BLaER1 treated with 17β-estradiol and CSF1 and Interleukin-3, amounts not matched to agents 10 nM and 100 nM (cell line): ENCODE data around the gene TFCP2.
"Not testable (repeated sequence)": the region's sequence is repeated elsewhere in the genome, so short reads cannot be mapped to it uniquely, and the experiment has no call there.

Experiments
- H3K27ac ChIP-seq, 11 experiments: shearing (Covaris generic); formaldehyde crosslinking; 2 replicates each; pipeline ENCODE4 v1.8.1; 2022
- H3K27me3 ChIP-seq, 11 experiments: shearing (Covaris generic); formaldehyde crosslinking; 2 replicates each; pipeline ENCODE4 v1.8.1; 2022
- H3K36me3 ChIP-seq, 11 experiments: shearing (Covaris generic); formaldehyde crosslinking; 2 replicates each; pipeline ENCODE4 v1.8.1; 2022
- H3K4me1 ChIP-seq, 10 experiments: shearing (Covaris generic); formaldehyde crosslinking; 2 replicates each; pipeline ENCODE4 v1.8.1; 2022
- H3K4me2 ChIP-seq, 11 experiments: shearing (Covaris generic); formaldehyde crosslinking; 2 replicates each; pipeline ENCODE4 v1.8.1; 2022
- H3K4me3 ChIP-seq, 10 experiments: shearing (Covaris generic); formaldehyde crosslinking; 2 replicates each; pipeline ENCODE4 v1.8.1; 2022
- H3K9ac ChIP-seq, 11 experiments: shearing (Covaris generic); formaldehyde crosslinking; 2 replicates each; pipeline ENCODE4 v1.8.1; 2022
- H3K9me3 ChIP-seq, 11 experiments: shearing (Covaris generic); formaldehyde crosslinking; replicated peaks in 1 of 11; 2 replicates each; pipeline ENCODE4 v1.8.1; 2022
- H4K20me1 ChIP-seq, 11 experiments: shearing (Covaris generic); formaldehyde crosslinking; 2 replicates each; pipeline ENCODE4 v1.8.1; 2022
- Cebpa-rat ChIP-seq, 11 experiments: shearing (Covaris generic); IDR thresholded peaks; 2 replicates each; pipeline ENCODE4 v1.8.1; 2022

Gene TFCP2

DNA sequence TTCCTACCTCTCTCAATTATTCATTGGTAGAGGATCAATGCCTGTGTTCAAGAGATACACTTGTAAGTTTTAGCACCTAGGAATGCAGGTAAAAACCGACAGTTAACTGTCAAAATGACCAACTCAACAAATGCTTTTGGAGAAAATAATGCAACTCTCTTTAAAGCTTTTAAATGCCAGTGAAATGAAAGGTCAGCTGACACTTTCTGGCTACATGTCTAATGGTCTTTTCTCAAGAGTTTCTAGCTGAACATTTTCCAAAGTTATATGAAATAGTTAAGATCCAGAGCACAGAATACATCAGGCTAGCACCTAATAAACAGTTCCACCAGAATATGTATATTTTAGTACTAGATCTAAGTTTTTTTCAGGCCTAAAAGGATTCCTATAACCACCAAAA, 91.5 kb downstream of the TFCP2 start:
- Histone ChIP-seq H3K9ac (0 out of 22 replicates have a peak overlapping the region, but pooled peaks of 2 of the 11 experiments have one; percentile 94), H3K9me3 (no peaks in the 10 kb centered on the region), H4K20me1 (peaks cover 16 to 61% (median 45%) of the 10 kb centered on the region in 11 experiments; a peak in 20 of 22 replicates), H3K36me3 (peaks cover 0 to 39% (median 13%) of the 10 kb centered on the region in 11 experiments; a peak in 17 of 22 replicates), H3K4me1 (peaks cover 12 to 41% (median 22%) of the 10 kb centered on the region in 10 experiments), H3K27ac (no peak overlapping the region), H3K4me2 (peak overlapping the region in 10 of 11 experiments; percentile 83 to 100 (median 92); a peak in 19 of 22 replicates), H3K27me3 (no peaks in the 10 kb centered on the region), H3K4me3 (no peak overlapping the region)
- TF ChIP-seq Cebpa-rat (IDR thresholded peaks at IDR 0.05): no peak

GRCh38 chr12:51080136-51080535, 92.8 kb downstream of the TFCP2 start:
- Histone ChIP-seq H3K4me2 (no peak overlapping the region), H3K9ac (no peak overlapping the region), H3K9me3 (no peaks in the 10 kb centered on the region), H3K36me3 (peaks cover 11 to 52% (median 26%) of the 10 kb centered on the region in 11 experiments), H3K4me1 (peaks cover 12 to 38% (median 20%) of the 10 kb centered on the region in 10 experiments), H3K27me3 (no peaks in the 10 kb centered on the region), H3K4me3 (no peak overlapping the region), H3K27ac (no peak overlapping the region), H4K20me1 (peaks cover 26 to 74% (median 56%) of the 10 kb centered on the region in 11 experiments; a peak in 20 of 22 replicates)
- TF ChIP-seq Cebpa-rat (IDR thresholded peaks at IDR 0.05): no peak

DNA sequence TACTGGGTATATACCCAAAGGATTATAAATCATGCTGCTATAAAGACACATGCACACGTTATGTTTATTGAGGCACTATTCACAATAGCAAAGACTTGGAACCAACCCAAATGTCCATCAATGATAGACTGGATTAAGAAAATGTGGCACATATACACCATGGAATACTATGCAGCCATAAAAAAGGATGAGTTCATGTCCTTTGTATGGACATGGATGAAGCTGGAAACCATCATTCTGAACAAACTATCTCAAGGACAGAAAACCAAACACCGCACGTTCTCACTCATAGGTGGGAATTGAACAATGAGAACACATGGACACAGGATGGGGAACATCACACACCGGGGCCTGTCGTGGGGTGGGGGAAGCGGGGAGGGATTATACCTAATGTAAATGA, 94.1 kb downstream of the TFCP2 start:
- not testable (repeated sequence) for H3K4me2 ChIP-seq, H3K27ac ChIP-seq

DNA sequence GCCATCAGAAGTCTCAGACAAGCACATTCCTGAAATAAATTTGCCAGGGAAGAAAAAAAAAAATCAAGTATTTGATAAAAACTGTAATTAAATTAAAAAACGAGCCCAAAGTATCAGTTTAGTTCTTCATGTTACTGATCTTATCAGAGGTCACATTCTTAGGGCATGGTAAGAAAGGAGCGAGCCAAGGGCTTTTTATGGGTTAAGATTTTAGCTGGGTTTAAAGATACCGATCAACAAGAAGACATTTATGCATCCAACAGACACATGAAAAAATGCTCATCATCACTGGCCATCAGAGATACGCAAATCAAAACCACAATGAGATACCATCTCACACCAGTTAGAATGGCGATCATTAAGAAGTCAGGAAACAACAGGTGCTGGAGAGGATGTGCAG, 94.6 kb downstream of the TFCP2 start:
- H3K9ac ChIP-seq, H3K27me3 ChIP-seq, H3K4me2 ChIP-seq, H3K4me3 ChIP-seq, H3K9me3 ChIP-seq, H3K27ac ChIP-seq: not testable (repeated sequence)
- peaks cover 24 to 70% (median 40%) of the 10 kb centered on the region in 11 experiments for H3K36me3 ChIP-seq
- peaks cover 10 to 31% (median 16%) of the 10 kb centered on the region in 10 experiments for H3K4me1 ChIP-seq
- peaks cover 26 to 92% (median 60%) of the 10 kb centered on the region in 11 experiments; a peak in 20 of 22 replicates for H4K20me1 ChIP-seq

More for the DNA sequence above, 94.1 kb downstream of the TFCP2 start:
- not testable (repeated sequence) for H3K9me3 ChIP-seq, H3K9ac ChIP-seq, H3K4me3 ChIP-seq, H3K27me3 ChIP-seq
- Histone ChIP-seq H4K20me1 (peaks cover 26 to 87% (median 60%) of the 10 kb centered on the region in 11 experiments; a peak in 20 of 22 replicates), H3K4me1 (peaks cover 12 to 34% (median 19%) of the 10 kb centered on the region in 10 experiments), H3K36me3 (peaks cover 18 to 65% (median 34%) of the 10 kb centered on the region in 11 experiments)

DNA sequence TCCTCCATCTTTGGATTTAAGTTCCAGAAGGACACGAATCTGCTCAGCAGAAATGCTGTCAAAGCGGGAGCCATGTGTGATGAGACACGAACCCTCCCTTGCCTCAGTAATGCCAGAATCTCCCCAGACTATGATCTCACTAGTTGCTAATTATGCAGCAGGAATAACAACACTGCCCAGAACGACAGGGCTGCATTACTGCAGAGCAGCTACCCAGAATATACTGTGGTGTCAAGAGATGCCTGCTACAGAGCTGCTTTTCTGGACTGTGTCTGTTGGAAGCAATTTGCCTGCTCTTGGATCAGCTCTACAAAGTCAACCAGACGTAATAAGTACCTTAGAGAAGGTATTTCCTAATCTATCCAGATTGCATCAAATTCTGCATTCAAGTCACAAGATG, 95.0 kb downstream of the TFCP2 start:
- Histone ChIP-seq H3K36me3 (peaks cover 28 to 74% (median 44%) of the 10 kb centered on the region in 11 experiments), H3K27me3 (no peaks in the 10 kb centered on the region), H3K4me1 (peaks cover 10 to 31% (median 16%) of the 10 kb centered on the region in 10 experiments), H3K9me3 (no peaks in the 10 kb centered on the region), H3K4me2 (no peak overlapping the region), H3K9ac (no peak overlapping the region), H3K4me3 (no peak overlapping the region), H3K27ac (no peak overlapping the region), H4K20me1 (peaks cover 26 to 92% (median 60%) of the 10 kb centered on the region in 11 experiments; a peak in 20 of 22 replicates)
- no peak for TF ChIP-seq Cebpa-rat (IDR thresholded peaks at IDR 0.05)

DNA sequence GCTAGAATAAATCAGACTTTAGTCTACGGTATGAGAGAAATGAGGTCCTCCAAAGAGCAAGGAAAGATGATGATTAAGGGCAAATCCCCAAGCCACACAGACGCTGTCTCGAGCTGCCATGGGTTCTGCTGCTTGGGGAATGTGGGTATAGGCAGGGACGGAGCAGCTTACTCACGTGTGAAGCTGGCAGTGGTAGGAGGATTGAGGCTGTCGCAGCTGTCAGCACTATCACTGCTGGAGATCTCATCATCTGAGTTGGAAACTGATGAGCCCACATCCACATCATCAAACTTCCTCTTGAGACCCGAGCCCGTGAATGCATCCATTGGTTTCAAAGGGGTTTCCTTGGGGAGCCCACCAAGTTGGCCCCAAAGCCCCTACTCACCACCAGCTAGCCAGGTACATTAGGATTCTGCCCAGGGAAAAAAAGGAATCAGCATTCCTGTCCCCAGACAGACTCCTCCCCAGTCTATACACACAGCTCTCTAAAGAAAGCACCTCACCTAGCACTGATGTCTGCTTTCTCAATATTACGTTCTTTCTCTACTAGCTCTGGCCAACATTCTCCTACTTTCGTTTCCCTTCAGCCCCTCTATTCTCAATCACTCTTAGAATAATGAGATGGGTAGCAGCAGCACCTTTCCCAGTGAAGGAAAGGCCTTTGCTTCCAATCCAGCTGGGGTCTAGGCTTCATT, 96.6 kb downstream of the TFCP2 start:
- no peak for TF ChIP-seq Cebpa-rat (IDR thresholded peaks at IDR 0.05)
- Histone ChIP-seq H3K4me3 (no peak overlapping the region), H3K9me3 (no peaks in the 10 kb centered on the region), H3K27ac (0 out of 22 replicates have a peak overlapping the region, but pooled peaks of 1 of the 11 experiments have one; percentile 11), H4K20me1 (peaks cover 26 to 77% (median 50%) of the 10 kb centered on the region in 11 experiments; a peak in 20 of 22 replicates), H3K27me3 (no peaks in the 10 kb centered on the region), H3K4me1 (peaks cover 0 to 18% (median 3%) of the 10 kb centered on the region in 10 experiments; a peak in 8 of 20 replicates), H3K9ac (no peak overlapping the region), H3K4me2 (peak overlapping the region in 1 of 11 experiments; percentile 4; a peak in 1 of 22 replicates), H3K36me3 (peaks cover 43 to 89% (median 59%) of the 10 kb centered on the region in 11 experiments)

- no peak for TF ChIP-seq Cebpa-rat (IDR thresholded peaks at IDR 0.05)
- H3K4me2 ChIP-seq: no peak overlapping the region
These were observed 97.5 kb downstream of the TFCP2 start for GRCh38 chr12:51075390-51075789.

DNA sequence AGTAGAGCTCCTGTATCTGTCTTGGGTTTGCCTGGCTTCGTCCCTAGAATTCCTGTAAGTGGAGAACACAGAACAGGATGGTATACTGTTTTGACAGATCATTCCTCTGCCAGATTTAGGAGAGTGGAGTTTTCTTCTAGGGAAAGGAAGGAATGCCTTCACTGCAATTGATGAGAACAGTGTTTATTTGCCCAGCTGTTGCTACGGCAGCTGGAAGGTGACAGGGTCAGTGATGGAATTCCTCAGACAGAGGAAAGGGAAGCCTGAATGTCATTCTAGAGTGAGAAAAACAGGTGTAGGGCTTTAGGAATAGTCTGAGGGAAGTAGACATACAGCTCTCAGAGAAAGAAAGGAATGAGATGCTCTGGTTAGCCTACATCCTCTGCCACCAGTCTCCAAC, 101.3 kb downstream of the TFCP2 start:
- Histone ChIP-seq H3K9me3 (no peaks in the 10 kb centered on the region), H3K9ac (peak overlapping the region in 1 of 11 experiments; percentile 13; a peak in 1 of 22 replicates), H3K27me3 (no peaks in the 10 kb centered on the region), H3K4me2 (no peak overlapping the region), H4K20me1 (peaks cover 2 to 34% (median 21%) of the 10 kb centered on the region in 11 experiments; a peak in 18 of 22 replicates), H3K36me3 (peaks cover 90 to 100% (median 97%) of the 10 kb centered on the region in 11 experiments), H3K4me3 (no peak overlapping the region), H3K27ac (peak overlapping the region in 2 of 11 experiments; percentile 71 to 75; a peak in 3 of 22 replicates), H3K4me1 (peaks cover 8 to 33% (median 15%) of the 10 kb centered on the region in 10 experiments; a peak in 15 of 20 replicates)
- no peak for TF ChIP-seq Cebpa-rat (IDR thresholded peaks at IDR 0.05)

More at GRCh38 chr12:51075390-51075789, 97.5 kb downstream of the TFCP2 start:
- H3K9me3 ChIP-seq: no peaks in the 10 kb centered on the region
- peaks cover 0 to 24% (median 7%) of the 10 kb centered on the region in 10 experiments; a peak in 12 of 20 replicates for H3K4me1 ChIP-seq
- H3K36me3 ChIP-seq: peaks cover 53 to 91% (median 69%) of the 10 kb centered on the region in 11 experiments
- no peaks in the 10 kb centered on the region for H3K27me3 ChIP-seq
- H3K27ac ChIP-seq: no peak overlapping the region
- no peak overlapping the region for H3K9ac ChIP-seq
- peaks cover 20 to 67% (median 40%) of the 10 kb centered on the region in 11 experiments; a peak in 19 of 22 replicates for H4K20me1 ChIP-seq
- H3K4me3 ChIP-seq: no peak overlapping the region

- Histone ChIP-seq H3K27ac (peak overlapping the region in 7 of 11 experiments; percentile 5 to 77 (median 70); a peak in 12 of 22 replicates), H3K36me3 (peaks cover 93 to 100% (median 98%) of the 10 kb centered on the region in 11 experiments)
- peak in 4 of 11 experiments; percentile 40 to 77 (median 62); a peak in 5 of 22 replicates for TF ChIP-seq Cebpa-rat (IDR thresholded peaks at IDR 0.05)
These were observed 102.9 kb downstream of the TFCP2 start for GRCh38 chr12:51070004-51070403.

More at GRCh38 chr12:51070004-51070403, 102.9 kb downstream of the TFCP2 start:
- peak overlapping the region in 9 of 11 experiments; percentile 4 to 63 (median 37); a peak in 14 of 22 replicates for H3K4me2 ChIP-seq
- H3K4me1 ChIP-seq: peaks cover 0 to 21% (median 13%) of the 10 kb centered on the region in 10 experiments; a peak in 13 of 20 replicates
- H4K20me1 ChIP-seq: peaks cover 0 to 18% (median 6%) of the 10 kb centered on the region in 11 experiments; a peak in 11 of 22 replicates
- no peaks in the 10 kb centered on the region for H3K9me3 ChIP-seq
- H3K27me3 ChIP-seq: no peaks in the 10 kb centered on the region
- peak overlapping the region in 7 of 11 experiments; percentile 7 to 61 (median 43); a peak in 7 of 22 replicates for H3K9ac ChIP-seq
- H3K4me3 ChIP-seq: no peak overlapping the region
